ELF-1 (cell line): Measurements from ENCODE around the gene ULK3.

Source experiments
- DNase-seq: peaks from one replicate; pipeline ENCODE4 v3.0.0-alpha.2; 2016; ENCODE audit warnings: low read depth, low spot score

Gene ULK3

DNA sequence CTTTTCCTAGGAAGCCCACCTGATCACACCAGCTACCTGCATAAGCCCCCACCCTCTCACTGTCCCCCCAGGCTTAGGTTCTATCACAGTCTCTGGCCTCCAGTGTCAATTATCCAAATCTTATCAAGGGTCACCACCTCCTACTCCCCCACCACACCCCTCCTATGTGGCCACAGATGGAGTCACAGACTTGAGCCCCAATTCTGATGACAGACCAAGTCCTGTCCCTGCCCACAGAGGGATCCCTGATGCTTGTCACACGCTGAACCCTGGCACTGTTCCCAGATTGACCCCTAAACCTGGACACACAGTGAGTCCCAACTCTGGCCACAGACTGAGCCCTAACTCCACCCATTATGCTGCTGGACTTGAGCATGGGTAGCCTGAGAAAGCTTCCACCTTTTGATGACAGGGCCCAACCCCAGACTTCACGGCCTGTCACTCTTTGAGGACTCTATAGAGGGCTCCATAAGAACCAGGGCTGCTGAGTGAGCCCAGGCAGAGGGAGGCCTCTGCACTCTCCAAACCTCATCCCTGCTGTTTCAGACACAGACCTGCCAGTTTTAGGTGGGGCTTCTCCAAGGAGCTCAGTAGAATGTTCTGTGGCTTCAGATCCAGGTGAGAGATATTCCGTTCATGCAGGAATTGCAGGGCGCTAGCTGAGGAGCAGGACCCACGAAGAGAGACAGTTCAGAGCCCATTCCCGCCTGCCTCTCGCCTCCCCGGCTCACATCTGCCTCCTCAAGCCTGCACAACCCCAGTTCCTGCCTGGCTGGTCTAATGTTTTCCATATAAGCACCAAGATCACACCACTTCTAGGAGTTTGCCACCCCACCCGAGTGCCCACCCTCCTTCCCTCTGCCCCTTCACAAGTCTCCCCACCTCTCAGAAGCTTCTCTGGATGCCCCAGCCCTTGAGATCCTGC lies 1.8 kb downstream of the ULK3 start:
- DNase-seq: no peak

DNA sequence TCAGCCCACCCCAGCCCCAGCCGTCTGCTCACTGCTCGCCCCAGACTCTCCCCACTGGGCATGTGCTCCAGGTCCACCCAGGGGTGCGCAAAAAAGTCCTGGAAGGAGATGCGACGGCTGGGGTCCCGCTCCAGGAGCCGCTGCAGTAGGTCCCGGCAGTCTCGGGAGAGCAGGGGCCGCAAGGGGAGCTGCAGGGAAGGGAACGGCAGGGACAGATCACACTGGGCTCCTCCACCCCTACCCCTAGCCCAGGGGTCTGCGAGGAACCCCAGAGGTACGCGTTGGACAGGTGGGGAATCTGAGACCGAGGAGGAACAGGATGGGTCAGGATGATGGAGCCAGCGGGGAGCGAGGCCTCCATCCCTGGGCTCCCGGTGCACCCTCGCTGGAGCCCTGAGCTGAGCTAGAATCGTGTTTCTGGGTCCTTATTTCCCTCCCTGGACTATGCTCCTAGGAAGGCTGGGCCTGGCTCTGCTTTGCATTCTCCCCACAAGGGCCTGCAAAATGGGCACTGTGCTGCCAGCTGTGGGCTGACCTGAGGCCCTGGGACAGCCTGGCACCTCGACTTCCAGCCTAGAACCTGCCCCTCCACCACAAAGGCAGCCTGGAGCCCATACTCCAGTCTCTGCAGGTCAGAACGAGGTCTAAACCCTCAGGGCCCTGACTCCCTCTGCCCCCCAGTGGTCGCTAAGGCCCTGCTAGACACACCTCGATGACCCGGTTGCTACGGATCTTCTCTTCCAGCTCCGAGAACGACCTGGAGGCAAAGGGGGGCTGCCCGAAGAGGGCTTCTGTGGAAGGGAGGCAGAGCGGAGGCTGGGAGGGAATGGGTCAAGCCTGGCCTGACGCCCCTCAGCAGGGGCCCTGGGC lies 3.2 kb downstream of the ULK3 start:
- peak; percentile 55 for DNase-seq

GRCh38 chr15:74838746-74839525 lies 4.0 kb downstream of the ULK3 start:
- no peak for DNase-seq

DNA sequence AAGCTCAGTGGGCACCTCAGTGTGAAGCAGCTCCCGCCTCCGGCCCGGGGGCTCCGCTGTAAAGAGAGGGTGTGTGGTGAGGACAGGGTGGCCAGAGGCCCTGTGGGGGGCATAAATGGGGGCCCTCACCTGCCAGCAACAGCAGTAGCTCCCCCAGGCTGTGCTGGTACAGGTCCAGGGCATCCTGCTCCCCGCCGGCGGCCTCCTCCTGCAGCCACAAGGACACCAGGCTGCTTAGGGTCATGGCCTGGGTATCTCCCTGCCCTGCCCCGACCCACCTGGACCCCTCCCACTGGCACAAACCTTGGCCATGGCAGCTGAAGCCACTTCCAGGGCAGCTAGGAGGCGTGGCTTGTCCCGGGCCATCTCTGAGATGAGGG lies 4.8 kb downstream of the ULK3 start:
- no peak for DNase-seq

- DNase-seq: no peak
These were observed 5.3 kb downstream of the ULK3 start for GRCh38 chr15:74837482-74838136.

GRCh38 chr15:74836846-74837245 lies 6.1 kb downstream of the ULK3 start:
- no peak for DNase-seq

GRCh38 chr15:74835312-74835823 lies 7.6 kb downstream of the ULK3 start:
- DNase-seq: peak; percentile 94

GRCh38 chr15:74833376-74834107 lies 9.4 kb downstream of the ULK3 start:
- DNase-seq: no peak

- no peak for DNase-seq
These were observed 10.1 kb downstream of the ULK3 start for GRCh38 chr15:74832826-74833225.

DNA sequence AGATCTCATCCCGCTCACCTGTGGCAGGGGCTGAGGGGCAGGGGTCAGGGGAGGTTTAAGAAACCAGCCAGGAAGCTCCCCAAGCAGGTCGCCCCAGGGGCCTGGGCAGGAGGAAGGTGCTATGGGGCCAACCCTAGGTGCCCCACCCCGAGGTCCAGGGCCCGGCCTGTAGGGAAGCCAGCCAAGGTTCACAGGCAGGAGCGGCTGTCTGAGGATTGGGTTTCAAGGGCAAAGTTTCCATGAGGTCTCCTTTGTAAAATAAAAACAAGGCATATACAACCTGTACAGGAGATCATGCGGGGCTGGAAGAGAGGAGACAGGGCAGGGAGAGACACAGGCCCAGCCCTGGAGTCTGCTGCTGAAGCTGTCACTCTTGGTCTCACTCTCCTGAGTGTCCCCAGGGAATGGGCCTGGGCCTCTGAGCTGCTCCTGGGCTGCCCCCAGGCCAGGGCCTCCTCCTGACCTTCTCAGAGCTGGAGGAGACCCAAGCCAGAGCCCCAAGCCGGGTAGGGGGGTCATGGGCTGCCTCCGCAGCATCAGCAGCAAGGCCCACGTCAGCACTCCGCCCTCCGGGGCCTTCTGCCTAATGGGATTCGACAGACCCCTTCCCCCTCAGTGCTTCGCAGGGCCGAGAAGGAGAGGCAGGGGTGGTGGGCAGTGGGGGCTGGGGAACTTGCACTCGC lies 11.0 kb downstream of the ULK3 start:
- DNase-seq: no peak

- DNase-seq: no peak
These were observed 12.1 kb downstream of the ULK3 start for GRCh38 chr15:74830868-74831267.

DNA sequence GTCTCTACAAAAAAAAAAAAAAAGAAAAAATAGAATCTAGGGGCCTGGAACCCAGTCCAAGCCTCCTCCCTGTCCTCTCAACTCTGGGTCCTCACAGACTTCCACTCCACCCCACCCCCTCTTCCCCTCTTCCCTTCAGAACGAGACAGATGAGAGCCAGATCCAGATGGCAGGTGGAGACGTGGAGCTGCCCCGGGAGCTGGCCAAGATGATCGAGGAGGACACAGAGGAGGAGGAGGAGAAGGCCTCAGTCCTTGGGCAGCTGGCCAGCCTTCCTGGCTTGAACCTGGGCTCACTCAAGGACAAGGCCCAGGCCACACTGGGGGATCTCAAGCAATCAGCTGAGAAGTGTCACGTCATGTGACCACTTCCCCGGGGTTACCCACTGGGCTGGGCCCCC lies 13.0 kb downstream of the ULK3 start:
- no peak for DNase-seq

- no peak for DNase-seq
These were observed 13.5 kb downstream of the ULK3 start for GRCh38 chr15:74829486-74829885.

DNA sequence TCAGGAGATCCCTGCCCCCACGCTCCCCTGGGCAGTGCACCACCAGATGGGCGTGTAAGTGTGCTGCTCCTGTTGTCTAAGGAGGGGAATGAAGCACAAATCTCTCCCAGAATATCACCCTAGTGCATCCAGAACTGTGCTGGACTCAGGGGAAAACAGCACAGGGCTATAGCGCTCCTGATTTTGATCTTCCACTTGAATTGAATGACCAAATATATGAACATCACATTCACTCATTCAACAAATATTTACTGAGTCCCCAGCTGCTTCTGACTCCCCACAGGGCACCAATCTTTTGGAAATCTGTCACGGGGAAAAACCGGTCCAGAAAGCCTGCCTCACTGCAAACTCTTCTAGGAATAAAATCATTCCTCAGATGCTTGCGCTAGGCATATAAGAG lies 14.1 kb downstream of the ULK3 start:
- DNase-seq: no peak

DNA sequence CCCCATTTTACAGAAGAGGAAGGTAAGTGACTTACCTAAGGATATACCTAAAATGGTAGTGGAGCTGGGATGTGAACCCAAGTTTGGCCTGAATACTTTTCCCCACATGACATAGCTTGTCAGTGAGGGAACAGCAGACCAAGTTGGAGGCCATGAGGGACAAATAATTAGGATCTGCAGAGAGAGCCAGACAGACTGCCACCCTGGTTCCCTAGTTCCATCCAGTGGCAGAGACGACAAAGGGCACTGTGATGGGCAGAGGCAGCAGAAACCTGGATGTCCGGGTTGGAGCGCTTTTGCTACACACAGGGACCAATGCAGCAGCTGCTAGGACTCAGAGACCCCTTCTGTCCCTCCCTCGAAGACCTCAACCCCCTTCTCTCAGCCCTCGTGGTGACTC lies 15.3 kb downstream of the ULK3 start:
- DNase-seq: no peak

DNA sequence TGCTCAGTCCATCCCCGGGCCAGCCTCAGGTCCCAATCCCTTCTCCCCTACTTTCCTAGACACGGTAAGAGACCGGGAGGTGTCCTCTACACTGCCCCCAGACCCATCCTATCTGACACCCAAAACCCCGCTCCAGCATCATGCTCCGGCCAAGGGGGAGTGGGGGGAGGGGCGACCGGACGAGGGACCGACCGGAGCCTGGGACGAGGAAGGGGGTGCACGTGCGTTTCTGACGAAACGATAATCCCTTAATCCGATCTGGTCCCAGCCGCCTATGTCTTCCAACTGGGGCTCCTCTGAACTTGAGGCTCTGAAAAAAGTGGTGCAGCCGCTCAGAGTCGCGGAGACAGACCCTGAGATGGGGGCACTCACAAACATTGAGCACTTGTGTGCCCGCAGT lies 16.0 kb downstream of the ULK3 start:
- no peak for DNase-seq

DNA sequence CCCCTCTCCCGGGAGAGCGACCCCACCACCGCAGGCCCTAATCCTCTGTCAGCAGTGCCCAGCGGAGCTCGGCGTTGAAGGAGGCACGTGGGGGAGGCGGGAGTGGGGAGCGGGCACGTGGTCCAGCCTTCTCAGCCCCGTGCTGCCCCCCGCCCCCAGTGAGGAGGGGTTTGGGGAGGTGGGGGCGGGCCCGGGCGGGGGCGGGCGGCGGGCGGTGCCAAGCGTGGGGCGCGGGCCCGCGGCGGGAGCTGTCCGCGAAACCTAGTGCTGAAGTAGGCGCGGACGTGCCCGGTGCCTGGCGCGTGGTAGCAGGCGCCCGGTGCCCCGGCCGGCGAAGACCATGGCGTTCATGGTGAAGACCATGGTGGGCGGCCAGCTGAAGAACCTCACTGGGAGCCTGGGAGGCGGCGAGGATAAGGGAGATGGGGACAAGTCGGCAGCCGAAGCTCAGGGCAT lies 16.6 kb downstream of the ULK3 start, which contains the start of gene CPLX3:
TSS of gene CPLX3 (plus strand) at position 264 of the 456 bp plus-strand sequence. CDS start at position 341, 77 bp downstream.
- no peak for DNase-seq

DNA sequence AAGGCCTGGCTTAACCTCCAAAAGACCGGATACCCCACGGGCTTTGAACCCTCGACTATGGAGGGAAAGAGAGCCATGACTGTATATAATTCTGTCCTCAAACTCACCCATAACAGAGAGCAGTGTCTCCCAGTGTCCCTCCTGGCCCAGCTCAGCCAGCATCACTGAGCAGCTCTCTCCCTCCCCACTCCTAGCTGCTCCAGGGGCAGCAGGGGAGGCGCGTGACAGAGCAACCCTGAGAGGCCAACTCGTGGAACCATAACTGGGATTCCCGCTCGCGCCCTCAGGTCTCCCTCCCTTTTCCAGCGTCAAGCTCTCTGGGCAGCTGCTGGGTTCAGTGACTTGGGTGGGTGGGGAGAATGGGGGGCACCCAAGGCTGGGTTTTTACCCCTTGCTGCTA lies 17.1 kb downstream of the ULK3 start:
- DNase-seq: no peak

DNA sequence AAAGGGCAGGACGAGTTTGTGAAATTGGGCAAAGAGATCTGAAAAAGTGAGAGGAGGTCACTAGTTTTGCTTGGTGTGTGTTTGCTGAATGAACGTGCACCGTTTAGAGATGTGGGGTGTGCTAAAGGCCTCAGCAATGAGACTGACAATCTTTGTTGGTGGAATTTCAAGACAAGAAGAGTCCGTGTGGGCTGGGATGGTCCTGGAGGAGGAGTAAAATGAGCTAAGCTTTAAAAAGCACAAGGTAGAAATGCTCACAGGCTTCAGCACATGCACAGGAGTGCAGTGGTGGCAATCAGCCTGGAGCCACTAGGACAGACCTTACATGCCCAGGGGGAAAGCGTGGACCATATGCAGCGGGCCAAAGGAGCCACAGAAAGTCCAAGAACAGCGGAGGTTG lies 18.0 kb downstream of the ULK3 start:
- DNase-seq: no peak

GRCh38 chr15:74823324-74823723 lies 19.6 kb downstream of the ULK3 start:
- DNase-seq: no peak
